HepG2 (cell line): Measurements from ENCODE around the gene XKR7. TPM values are rescaled to one million over a fixed set of nuclear protein-coding genes. Genes with fewer than 3 reads are reported as not detected.

Source experiments
- AHR ChIP-seq: IDR thresholded peaks from 2 replicates; pipeline ENCODE4 v1.6.1; 2018; ENCODE audit warnings: missing genetic modification reagents, missing compliant biosample characterization
- ATAD3A ChIP-seq: sonication (generic); formaldehyde crosslinking; IDR thresholded peaks from 2 replicates; pipeline ENCODE4 v1.4.0; 2020; ENCODE audit warnings: missing genetic modification reagents
- DR1 ChIP-seq: sonication (generic); formaldehyde crosslinking; IDR thresholded peaks from 2 replicates; pipeline ENCODE4 v1.8.0; 2021; ENCODE audit warnings: mild to moderate bottlenecking, missing genetic modification reagents, inconsistent platforms
- ETV6 ChIP-seq: sonication (generic); formaldehyde crosslinking; conservative IDR thresholded peaks from 2 replicates; pipeline ENCODE4 v1.4.0; 2020; ENCODE audit warnings: missing genetic modification reagents
- HCFC1 ChIP-seq: fragments of 150-350 bp; IDR thresholded peaks from 2 replicates; pipeline ENCODE4 v1.6.1; 2014; ENCODE audit warnings: low read depth, low read length
- HIVEP1 ChIP-seq: sonication (generic); formaldehyde crosslinking; IDR thresholded peaks from 2 replicates; pipeline ENCODE4 v1.4.0; 2020; ENCODE audit warnings: mild to moderate bottlenecking, missing genetic modification reagents
- MAFG ChIP-seq: sonication (generic); formaldehyde crosslinking; IDR thresholded peaks from 2 replicates; pipeline ENCODE4 v1.5.1; 2020; ENCODE audit warnings: mild to moderate bottlenecking, missing genetic modification reagents
- MED13 ChIP-seq: sonication (generic); formaldehyde crosslinking; IDR thresholded peaks from 2 replicates; pipeline ENCODE4 v1.5.0; 2020; ENCODE audit warnings: missing genetic modification reagents
- MXD3 ChIP-seq: IDR thresholded peaks from 2 replicates; pipeline ENCODE4 v1.6.1; 2016; ENCODE audit warnings: mild to moderate bottlenecking, missing biosample characterization, missing genetic modification reagents
- NCOA1 ChIP-seq: sonication (generic); formaldehyde crosslinking; IDR thresholded peaks from 2 replicates; pipeline ENCODE4 v1.9.0; 2021; ENCODE audit warnings: missing genetic modification reagents
- NFAT5 ChIP-seq: sonication (generic); formaldehyde crosslinking; IDR thresholded peaks from 2 replicates; pipeline ENCODE4 v1.4.0; 2020; ENCODE audit warnings: missing genetic modification reagents
- RARA ChIP-seq: IDR thresholded peaks from 2 replicates; pipeline ENCODE4 v1.6.1; 2016; ENCODE audit warnings: missing genetic modification reagents, missing compliant biosample characterization
- REPIN1 ChIP-seq: sonication (generic); formaldehyde crosslinking; IDR thresholded peaks from 2 replicates; pipeline ENCODE4 v1.8.0; 2022; ENCODE audit warnings: missing genetic modification reagents, low read depth, mild to moderate bottlenecking, borderline replicate concordance
- ZBTB14 ChIP-seq: sonication (generic); formaldehyde crosslinking; IDR thresholded peaks from 2 replicates; pipeline ENCODE4 v1.4.0; 2020; ENCODE audit warnings: missing genetic modification reagents
- ZBTB25 ChIP-seq: IDR thresholded peaks from 2 replicates; pipeline ENCODE4 v1.6.1; 2018; ENCODE audit warnings: missing genetic modification reagents
- ZNF3 ChIP-seq: IDR thresholded peaks from 2 replicates; pipeline ENCODE4 v1.7.0; 2017; ENCODE audit warnings: inconsistent platforms
- ZNF333 ChIP-seq: sonication (generic); formaldehyde crosslinking; IDR thresholded peaks from 2 replicates; pipeline ENCODE4 v1.4.0; 2020; ENCODE audit warnings: mild to moderate bottlenecking, missing genetic modification reagents, borderline replicate concordance
- ZNF414 ChIP-seq: sonication (generic); formaldehyde crosslinking; IDR thresholded peaks from 2 replicates; pipeline ENCODE4 v1.5.0; 2020; ENCODE audit warnings: missing genetic modification reagents
- ZNF580 ChIP-seq: IDR thresholded peaks from 2 replicates; pipeline ENCODE4 v1.6.1; 2016; ENCODE audit warnings: low read depth, borderline replicate concordance
- ZNF660 ChIP-seq: sonication (generic); formaldehyde crosslinking; IDR thresholded peaks from 2 replicates; pipeline ENCODE4 v1.5.1; 2020; ENCODE audit warnings: mild to moderate bottlenecking, low read depth, missing genetic modification reagents, borderline replicate concordance
- ZNF83 ChIP-seq: sonication (generic); formaldehyde crosslinking; IDR thresholded peaks from 2 replicates; pipeline ENCODE4 v1.4.0; 2020; ENCODE audit warnings: missing genetic modification reagents, mild to moderate bottlenecking, borderline replicate concordance
- polyA plus RNA-seq, 8 experiments: library from polyadenylated mRNA; depleted of rRNA in 3 of 8; stranded (reverse) in 7 of 8; unstranded in 1 of 8; fragments of >200 nt; fragmentation: Illumina TruSeq in 4 of 8; extraction: Trizol in 4 of 8; gene quantifications; 2 replicates each; pipeline versions ENCODE4 v1.2.1 to v1.2.3, GENCODE V29; 2011 to 2016; ENCODE audit warnings: low read depth in 4 of 8, missing spikeins in 1 of 8, mixed read lengths in 1 of 8; ENCODE audit not compliant: insufficient read depth in 1 of 8
- total RNA-seq, 5 experiments: library from RNA; depleted of rRNA; stranded (reverse); fragments of >200 nt; fragmentation: Illumina TruSeq; extraction: Trizol; gene quantifications; 2 replicates each; pipeline ENCODE4 v1.2.3, GENCODE V29; 2016; ENCODE audit warnings: low read depth in 1 of 5

Gene XKR7
- total and polyA plus RNA-seq, 2 of the 13 experiments (the other 11 are each of a cell fraction or from before 2014, with no cell fraction given): not detected

- TF ChIP-seq RARA (peak; percentile 99), HCFC1 (peak; percentile 53; the same call in 1 of the 2 replicates), ZNF580 (CRISPR knock-in tag) (peak; percentile 100), MAFG (peak; percentile 98), MED13 (CRISPR knock-in tag) (peak; percentile 100), ZNF3 (CRISPR knock-in tag) (peak; percentile 100), ZNF83 (CRISPR knock-in tag) (peak; percentile 100), NCOA1 (peak; percentile 100), ZBTB14 (peak; percentile 91), MXD3 (CRISPR knock-in tag) (peak; percentile 100), NFAT5 (CRISPR knock-in tag) (peak; percentile 100), ZNF660 (CRISPR knock-in tag) (peak; percentile 100), ZNF414 (CRISPR knock-in tag) (peak; percentile 100), REPIN1 (CRISPR knock-in tag) (peak; percentile 100), ATAD3A (CRISPR knock-in tag) (peak; percentile 100), ETV6 (CRISPR knock-in tag) (peak; percentile 100), AHR (CRISPR knock-in tag) (peak; percentile 100), ZNF333 (CRISPR knock-in tag) (peak; percentile 100), DR1 (CRISPR knock-in tag) (peak; percentile 100), HIVEP1 (CRISPR knock-in tag) (peak; percentile 100), ZBTB25 (CRISPR knock-in tag) (peak; percentile 100)
Measured at GRCh38 chr20:31968291-31969126, 558 bp downstream of the XKR7 start (continued).
